ENCODE measurements around the gene GNA15.

Gene GNA15

GRCh38 chr19:3114018-3114726 lies 21.7 kb upstream of the GNA15 start:
- Histone ChIP-seq H3K4me3 (no peak overlapping the region), H3K27ac (peak overlapping the region; percentile 87), H3K4me1 (peaks cover 98% of the 10 kb centered on the region), H4K20me1 (peaks cover 24% of the 10 kb centered on the region), H3K27me3 (no peaks in the 10 kb centered on the region), H3K4me2 (peak overlapping the region; percentile 100), H3K36me3 (peaks cover 47% of the 10 kb centered on the region), H3K9me3 (no peaks in the 10 kb centered on the region), H3K9ac (peak overlapping the region; percentile 68)
- no peak for TF ChIP-seq Cebpa-rat (IDR thresholded peaks at IDR 0.05)

GRCh38 chr19:3114811-3115210 lies 21.0 kb upstream of the GNA15 start:
- Histone ChIP-seq H3K4me3 (no peak overlapping the region), H3K27ac (peak overlapping the region; percentile 87), H3K27me3 (no peaks in the 10 kb centered on the region), H3K4me2 (peak overlapping the region; percentile 100), H3K9me3 (no peaks in the 10 kb centered on the region), H3K4me1 (peaks cover 98% of the 10 kb centered on the region), H3K9ac (no peak overlapping the region), H4K20me1 (peaks cover 17% of the 10 kb centered on the region), H3K36me3 (peaks cover 47% of the 10 kb centered on the region)
- TF ChIP-seq Cebpa-rat (IDR thresholded peaks at IDR 0.05): no peak

GRCh38 chr19:3115411-3115810 lies 20.4 kb upstream of the GNA15 start:
- Histone ChIP-seq H3K9ac (no peak overlapping the region), H4K20me1 (peaks cover 11% of the 10 kb centered on the region; the same call in 1 of the 2 replicates), H3K27ac (no peak overlapping the region), H3K27me3 (no peaks in the 10 kb centered on the region), H3K4me3 (no peak overlapping the region), H3K4me1 (peaks cover 98% of the 10 kb centered on the region), H3K4me2 (0 out of 2 replicates have a peak overlapping the region, but pooled peaks have one; percentile 100), H3K36me3 (peaks cover 47% of the 10 kb centered on the region), H3K9me3 (no peaks in the 10 kb centered on the region)
- no peak for TF ChIP-seq Cebpa-rat (IDR thresholded peaks at IDR 0.05)

- Histone ChIP-seq H3K27ac (peak overlapping the region; percentile 91), H4K20me1 (peaks cover 7% of the 10 kb centered on the region; the same call in 1 of the 2 replicates), H3K4me1 (peaks cover 98% of the 10 kb centered on the region), H3K4me3 (no peak overlapping the region), H3K4me2 (peak overlapping the region; percentile 93), H3K9ac (peak overlapping the region; percentile 13; the same call in 1 of the 2 replicates), H3K36me3 (peaks cover 52% of the 10 kb centered on the region), H3K27me3 (no peaks in the 10 kb centered on the region), H3K9me3 (no peaks in the 10 kb centered on the region)
- no peak for TF ChIP-seq Cebpa-rat (IDR thresholded peaks at IDR 0.05)
These were observed 19.8 kb upstream of the GNA15 start for GRCh38 chr19:3115916-3116602.

- H3K36me3 ChIP-seq: peaks cover 54% of the 10 kb centered on the region
These were observed 19.2 kb upstream of the GNA15 start for GRCh38 chr19:3116621-3117020.

GRCh38 chr19:3117716-3118115 lies 18.1 kb upstream of the GNA15 start:
- Histone ChIP-seq H4K20me1 (peaks cover 7% of the 10 kb centered on the region; the same call in 1 of the 2 replicates), H3K27ac (peak overlapping the region; percentile 91), H3K4me3 (no peak overlapping the region), H3K9me3 (no peaks in the 10 kb centered on the region), H3K27me3 (no peaks in the 10 kb centered on the region), H3K9ac (peak overlapping the region; percentile 55; the same call in 1 of the 2 replicates), H3K4me1 (peaks cover 98% of the 10 kb centered on the region), H3K36me3 (peaks cover 56% of the 10 kb centered on the region), H3K4me2 (peak overlapping the region; percentile 93)
- TF ChIP-seq Cebpa-rat (IDR thresholded peaks at IDR 0.05): no peak

More at GRCh38 chr19:3116621-3117020, 19.2 kb upstream of the GNA15 start:
- H3K4me3 ChIP-seq: no peak overlapping the region
- peaks cover 7% of the 10 kb centered on the region; the same call in 1 of the 2 replicates for H4K20me1 ChIP-seq
- H3K9me3 ChIP-seq: no peaks in the 10 kb centered on the region
- no peaks in the 10 kb centered on the region for H3K27me3 ChIP-seq
- no peak for TF ChIP-seq Cebpa-rat (IDR thresholded peaks at IDR 0.05)
- H3K9ac ChIP-seq: peak overlapping the region; percentile 13; the same call in 1 of the 2 replicates
- peaks cover 98% of the 10 kb centered on the region for H3K4me1 ChIP-seq
- peak overlapping the region; percentile 91 for H3K27ac ChIP-seq
- H3K4me2 ChIP-seq: peak overlapping the region; percentile 93

- peak overlapping the region; percentile 91 for H3K27ac ChIP-seq
- peak overlapping the region; percentile 93 for H3K4me2 ChIP-seq
- H3K27me3 ChIP-seq: no peaks in the 10 kb centered on the region
- peaks cover 2% of the 10 kb centered on the region; the same call in 1 of the 2 replicates for H4K20me1 ChIP-seq
- H3K9me3 ChIP-seq: no peaks in the 10 kb centered on the region
- no peak for TF ChIP-seq Cebpa-rat (IDR thresholded peaks at IDR 0.05)
- peaks cover 98% of the 10 kb centered on the region for H3K4me1 ChIP-seq
- H3K4me3 ChIP-seq: no peak overlapping the region
- H3K36me3 ChIP-seq: peaks cover 51% of the 10 kb centered on the region
- H3K9ac ChIP-seq: peak overlapping the region; percentile 60; the same call in 1 of the 2 replicates
These were observed 17.4 kb upstream of the GNA15 start for GRCh38 chr19:3118232-3119070.

GRCh38 chr19:3119071-3119595 lies 16.7 kb upstream of the GNA15 start:
- peak overlapping the region; percentile 60; the same call in 1 of the 2 replicates for H3K9ac ChIP-seq
- H3K36me3 ChIP-seq: peaks cover 45% of the 10 kb centered on the region

More at GRCh38 chr19:3119071-3119595, 16.7 kb upstream of the GNA15 start:
- no peak for TF ChIP-seq Cebpa-rat (IDR thresholded peaks at IDR 0.05)
- Histone ChIP-seq H3K4me1 (peaks cover 98% of the 10 kb centered on the region), H4K20me1 (no peaks in the 10 kb centered on the region; the same call in 1 of the 2 replicates), H3K27ac (peak overlapping the region; percentile 82), H3K4me3 (no peak overlapping the region), H3K9me3 (no peaks in the 10 kb centered on the region), H3K4me2 (peak overlapping the region; percentile 93), H3K27me3 (no peaks in the 10 kb centered on the region)
